Fibroblast of lung (primary cell): ENCODE results near the gene ZNF470.

Source experiments
- EZH2 ChIP-seq: IDR thresholded peaks from 2 replicates; pipeline ENCODE4 v1.5.1; 2012; ENCODE audit warnings: low read length, control low read depth, mild to moderate bottlenecking; ENCODE audit errors: missing control alignments
- TF ChIP-seq, protein P1 (sequence below), 2 donors: IDR thresholded peaks in 1 of 2; conservative IDR thresholded peaks in 1 of 2; 1 replicate in 1 of 2; 2 replicates in 1 of 2; pipeline ENCODE4 v1.5.1; 2011 to 2012; ENCODE audit warnings: low read length in 2 of 2, control low read depth in 1 of 2, inconsistent platforms in 1 of 2, low read depth in 1 of 2, mild to moderate bottlenecking in 1 of 2

DNA sequence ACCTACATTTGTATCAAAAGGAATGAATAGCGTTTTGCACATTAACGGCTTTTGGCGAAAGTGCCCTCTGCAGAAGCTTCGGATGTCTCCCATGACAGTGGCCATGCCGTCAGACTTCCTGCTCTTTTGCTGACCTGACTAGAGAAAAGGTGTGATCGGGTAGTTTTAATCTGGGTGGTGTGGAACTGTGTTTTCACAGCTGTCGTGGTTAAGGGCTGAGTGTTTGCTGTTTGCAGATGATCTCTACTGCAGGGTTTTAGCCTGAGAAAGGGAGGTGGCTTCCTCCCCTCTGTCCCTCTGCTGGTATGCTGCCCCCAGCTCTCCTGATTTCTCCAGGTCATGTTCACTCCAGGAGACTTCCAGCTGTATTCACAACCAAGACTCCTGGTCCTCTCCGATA, 50.3 kb downstream of the ZNF470 start:
- no peak for TF ChIP-seq EZH2
- TF ChIP-seq, protein P1, sequence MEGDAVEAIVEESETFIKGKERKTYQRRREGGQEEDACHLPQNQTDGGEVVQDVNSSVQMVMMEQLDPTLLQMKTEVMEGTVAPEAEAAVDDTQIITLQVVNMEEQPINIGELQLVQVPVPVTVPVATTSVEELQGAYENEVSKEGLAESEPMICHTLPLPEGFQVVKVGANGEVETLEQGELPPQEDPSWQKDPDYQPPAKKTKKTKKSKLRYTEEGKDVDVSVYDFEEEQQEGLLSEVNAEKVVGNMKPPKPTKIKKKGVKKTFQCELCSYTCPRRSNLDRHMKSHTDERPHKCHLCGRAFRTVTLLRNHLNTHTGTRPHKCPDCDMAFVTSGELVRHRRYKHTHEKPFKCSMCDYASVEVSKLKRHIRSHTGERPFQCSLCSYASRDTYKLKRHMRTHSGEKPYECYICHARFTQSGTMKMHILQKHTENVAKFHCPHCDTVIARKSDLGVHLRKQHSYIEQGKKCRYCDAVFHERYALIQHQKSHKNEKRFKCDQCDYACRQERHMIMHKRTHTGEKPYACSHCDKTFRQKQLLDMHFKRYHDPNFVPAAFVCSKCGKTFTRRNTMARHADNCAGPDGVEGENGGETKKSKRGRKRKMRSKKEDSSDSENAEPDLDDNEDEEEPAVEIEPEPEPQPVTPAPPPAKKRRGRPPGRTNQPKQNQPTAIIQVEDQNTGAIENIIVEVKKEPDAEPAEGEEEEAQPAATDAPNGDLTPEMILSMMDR (conservative IDR thresholded peaks at IDR 0.05 in 1 of 2, IDR thresholded peaks at IDR 0.05 in 1 of 2; ENCODE audit: low read depth in 1 of 2, low read length in 2 of 2): no peak
